Measurements from ENCODE around the gene MRPS23. TPM values are rescaled to one million over a fixed set of nuclear protein-coding genes. Genes with fewer than 3 reads are reported as not detected.
A peak's percentile ranks its signal among the peaks of the same experiment; 100 is the strongest.

Gene MRPS23
- total and polyA plus RNA-seq, 2 of the 13 experiments (the other 11 are each of a cell fraction or from before 2014, with no cell fraction given), result 63.2 to 181 TPM

GRCh38 chr17:57856792-57857620 is 7.2 kb upstream of the MRPS23 start (continued):
- TF ChIP-seq DBP (CRISPR knock-in tag; IDR thresholded peaks at IDR 0.05; ENCODE audit: not compliant biosample characterization) (no peak), FOSL1 (CRISPR knock-in tag; IDR thresholded peaks at IDR 0.05; ENCODE audit: borderline replicate concordance) (no peak), ZNF549 (CRISPR knock-in tag; IDR thresholded peaks at IDR 0.05) (no peak), SP5 (CRISPR knock-in tag; IDR thresholded peaks at IDR 0.05; ENCODE audit: borderline replicate concordance, low read depth) (peak; percentile 70; the same call in 1 of the 2 replicates), KAT2B (IDR thresholded peaks at IDR 0.05; ENCODE audit: borderline replicate concordance, low read depth, low read length) (no peak), NONO (IDR thresholded peaks at IDR 0.05) (no peak), NONO (CRISPR knock-in tag; conservative IDR thresholded peaks at IDR 0.05) (no peak; the same call in 1 of the 2 replicates), SPEN (CRISPR knock-in tag; IDR thresholded peaks at IDR 0.05; ENCODE audit: low read depth) (peak; percentile 60; the same call in 1 of the 2 replicates), PHF20 (CRISPR knock-in tag; IDR thresholded peaks at IDR 0.05) (no peak), ZMYM4 (CRISPR knock-in tag; IDR thresholded peaks at IDR 0.05) (peak; percentile 37), ZFYVE20 (CRISPR knock-in tag; IDR thresholded peaks at IDR 0.05; ENCODE audit: borderline replicate concordance, low read depth) (no peak), ZNF441 (CRISPR knock-in tag; IDR thresholded peaks at IDR 0.05; ENCODE audit: borderline replicate concordance) (no peak), LBX2 (CRISPR knock-in tag; IDR thresholded peaks at IDR 0.05; ENCODE audit: borderline replicate concordance) (no peak), AKAP8 (CRISPR knock-in tag; IDR thresholded peaks at IDR 0.05) (no peak), ARNT (IDR thresholded peaks at IDR 0.05) (no peak), ZNF883 (CRISPR knock-in tag; IDR thresholded peaks at IDR 0.05; ENCODE audit: not compliant biosample characterization) (no peak), SNAPC4 (CRISPR knock-in tag; IDR thresholded peaks at IDR 0.05) (no peak), CCAR2 (optimal IDR thresholded peaks at IDR 0.05; ENCODE audit: low read depth, low read length) (no peak), SNAPC5 (CRISPR knock-in tag; IDR thresholded peaks at IDR 0.05; ENCODE audit: borderline replicate concordance) (0 out of 2 replicates have a peak, but pooled peaks have one; percentile 15), PPARG (CRISPR knock-in tag; conservative IDR thresholded peaks at IDR 0.05) (no peak), ZNF577 (CRISPR knock-in tag; IDR thresholded peaks at IDR 0.05; ENCODE audit: borderline replicate concordance, low read depth) (no peak), ZNF615 (CRISPR knock-in tag; IDR thresholded peaks at IDR 0.05; ENCODE audit: borderline replicate concordance) (no peak), PHF5A (CRISPR knock-in tag; IDR thresholded peaks at IDR 0.05; ENCODE audit: low read depth, unreplicated experiment) (no peak), ATRX (CRISPR knock-in tag; IDR thresholded peaks at IDR 0.05; ENCODE audit: borderline replicate concordance) (no peak), ZFP62 (CRISPR knock-in tag; IDR thresholded peaks at IDR 0.05) (no peak)

All from HepG2 (cell line).